GM12878 (cell line): ENCODE measurements around the gene ACACB. TPM values are rescaled to one million over a fixed set of nuclear protein-coding genes. Genes with fewer than 3 reads are reported as not detected.
A peak's percentile ranks its signal among the peaks of the same experiment; 100 is the strongest.

Experiments
- CEBPB ChIP-seq, 2 experiments: fragments of 150-350 bp in 1 of 2; IDR thresholded peaks; 2 replicates each; pipeline ENCODE4 v1.6.1; 2012 to 2014; ENCODE audit warnings: low read depth in 2 of 2, low read length in 2 of 2, borderline replicate concordance in 1 of 2, inconsistent platforms in 1 of 2
- CREB1 ChIP-seq: IDR thresholded peaks from 2 replicates; pipeline ENCODE4 v1.6.1; 2012; ENCODE audit warnings: low read depth, mild to moderate bottlenecking, inconsistent platforms
- CREM ChIP-seq: IDR thresholded peaks from 2 replicates; pipeline ENCODE4 v1.6.1; 2014; ENCODE audit warnings: antibody characterized with exemption, low read depth
- EGR1 ChIP-seq, 2 experiments: IDR thresholded peaks; 1 replicate in 1 of 2; 2 replicates in 1 of 2; pipeline ENCODE4 v1.6.1; 2011 to 2012; ENCODE audit warnings: low read depth in 2 of 2, low read length in 2 of 2, borderline replicate concordance in 1 of 2, mild to moderate bottlenecking in 1 of 2, moderate library complexity in 1 of 2
- EP300 ChIP-seq, 2 experiments: fragments of 150-350 bp in 1 of 2; IDR thresholded peaks; 2 replicates each; pipeline ENCODE4 v1.6.1; 2011 to 2012; ENCODE audit warnings: low read depth in 2 of 2, low read length in 2 of 2, borderline replicate concordance in 1 of 2, improper control_type of control experiment in 1 of 2, inconsistent platforms in 1 of 2; ENCODE audit not compliant: control insufficient read depth in 1 of 2
- GABPA ChIP-seq: IDR thresholded peaks from 2 replicates; pipeline ENCODE4 v1.6.1; 2014; ENCODE audit warnings: antibody characterized with exemption, low read depth, mild to moderate bottlenecking, inconsistent platforms
- MEF2A ChIP-seq: IDR thresholded peaks from 2 replicates; pipeline ENCODE4 v1.6.1; 2011; ENCODE audit warnings: low read depth, mild to moderate bottlenecking, low read length, moderate library complexity; ENCODE audit not compliant: insufficient read depth
- MYB ChIP-seq: fragments of 150-350 bp; IDR thresholded peaks from 2 replicates; pipeline ENCODE4 v1.6.1; 2014; ENCODE audit warnings: mild to moderate bottlenecking, low read depth, low read length, borderline replicate concordance
- NBN ChIP-seq: fragments of 450-650 bp; IDR thresholded peaks from 2 replicates; pipeline ENCODE4 v1.6.1; 2016
- NFYA ChIP-seq: IDR thresholded peaks from 2 replicates; pipeline ENCODE4 v1.6.1; 2011; ENCODE audit warnings: low read depth, mild to moderate bottlenecking, low read length, improper control_type of control experiment, borderline replicate concordance
- NFYB ChIP-seq: IDR thresholded peaks from 2 replicates; pipeline ENCODE4 v1.6.1; 2011; ENCODE audit warnings: low read depth, mild to moderate bottlenecking, low read length, improper control_type of control experiment, moderate library complexity; ENCODE audit not compliant: insufficient read depth
- NR2C2 ChIP-seq: IDR thresholded peaks from 2 replicates; pipeline ENCODE4 v1.6.1; 2011; ENCODE audit warnings: borderline replicate concordance, low read depth; ENCODE audit not compliant: control insufficient read depth, insufficient read length
- POLR2A ChIP-seq: IDR thresholded peaks from 2 replicates; pipeline ENCODE4 v1.6.1; 2011; ENCODE audit warnings: low read depth, mild to moderate bottlenecking, low read length
- RUNX3 ChIP-seq: IDR thresholded peaks from 2 replicates; pipeline ENCODE4 v1.6.1; 2012; ENCODE audit warnings: low read length, inconsistent platforms
- SMC3 ChIP-seq: IDR thresholded peaks from 2 replicates; pipeline ENCODE4 v1.6.1; 2011; ENCODE audit warnings: low read length, improper control_type of control experiment, borderline replicate concordance
- SRF ChIP-seq, 2 experiments: IDR thresholded peaks; 2 replicates each; pipeline ENCODE4 v1.6.1; 2011; ENCODE audit warnings: low read depth in 2 of 2, low read length in 2 of 2, mild to moderate bottlenecking in 1 of 2, moderate library complexity in 1 of 2
- TARDBP ChIP-seq: IDR thresholded peaks from 2 replicates; pipeline ENCODE4 v1.6.1; 2016; ENCODE audit warnings: borderline replicate concordance
- TBL1XR1 ChIP-seq: IDR thresholded peaks from 2 replicates; pipeline ENCODE4 v1.6.1; 2012; ENCODE audit warnings: low read depth, low read length, improper control_type of control experiment
- TCF12 ChIP-seq: IDR thresholded peaks from 2 replicates; pipeline ENCODE4 v1.6.1; 2011; ENCODE audit warnings: low read depth, mild to moderate bottlenecking, low read length
- TCF7 ChIP-seq: IDR thresholded peaks from 2 replicates; pipeline ENCODE4 v1.6.1; 2014; ENCODE audit warnings: antibody characterized with exemption, borderline replicate concordance
- ZBTB33 ChIP-seq: fragments of 450-650 bp; IDR thresholded peaks from 2 replicates; pipeline ENCODE4 v1.6.1; 2017; ENCODE audit warnings: mild to moderate bottlenecking
- ZNF217 ChIP-seq: fragments of 450-650 bp; IDR thresholded peaks from 2 replicates; pipeline ENCODE4 v1.6.1; 2017; ENCODE audit warnings: antibody characterized with exemption, mild to moderate bottlenecking
- ZSCAN29 ChIP-seq: fragments of 450-650 bp; IDR thresholded peaks from 2 replicates; pipeline ENCODE4 v1.6.1; 2017; ENCODE audit warnings: mild to moderate bottlenecking, moderate library complexity
- polyA plus RNA-seq, 11 experiments: library from polyadenylated mRNA; depleted of rRNA in 4 of 11; unstranded in 6 of 11; stranded (reverse) in 5 of 11; fragments of >200 nt; fragmentation: Nextera tagmentation in 4 of 11; fragmentation: Illumina TruSeq in 1 of 11; extraction: Ambion mirVana in 4 of 11; extraction: Trizol in 1 of 11; gene quantifications; 1 replicate in 1 of 11; 2 replicates in 10 of 11; pipeline versions ENCODE4 v1.2.1 to v1.2.3, GENCODE V29; 2011 to 2016; ENCODE audit warnings: inconsistent platforms in 2 of 11, missing spikeins in 2 of 11, low read depth in 1 of 11
- total RNA-seq, 4 experiments: library from RNA; depleted of rRNA in 3 of 4; stranded (reverse); fragments of >200 nt in 3 of 4; fragmentation: Illumina TruSeq in 1 of 4; extraction: Trizol in 1 of 4; gene quantifications; 2 replicates each; pipeline versions ENCODE4 v1.2.1 to v1.2.3, GENCODE V29; 2013 to 2021
- TF ChIP-seq, protein P1 (sequence below): IDR thresholded peaks from 2 replicates; pipeline ENCODE4 v1.6.1; 2012; ENCODE audit warnings: low read depth, low read length, improper control_type of control experiment
- TF ChIP-seq, protein P2 (sequence below): IDR thresholded peaks from 2 replicates; pipeline ENCODE4 v1.6.1; 2012; ENCODE audit warnings: improper control_type of control experiment, low read depth, low read length; ENCODE audit not compliant: insufficient replicate concordance

ACACB gene
- total and polyA plus RNA-seq, 10 of the 15 experiments (the other 5 are each of a cell fraction or from before 2014, with no cell fraction given) = 0.05 to 1.9 (median 0.38) TPM; not detected in 2

DNA sequence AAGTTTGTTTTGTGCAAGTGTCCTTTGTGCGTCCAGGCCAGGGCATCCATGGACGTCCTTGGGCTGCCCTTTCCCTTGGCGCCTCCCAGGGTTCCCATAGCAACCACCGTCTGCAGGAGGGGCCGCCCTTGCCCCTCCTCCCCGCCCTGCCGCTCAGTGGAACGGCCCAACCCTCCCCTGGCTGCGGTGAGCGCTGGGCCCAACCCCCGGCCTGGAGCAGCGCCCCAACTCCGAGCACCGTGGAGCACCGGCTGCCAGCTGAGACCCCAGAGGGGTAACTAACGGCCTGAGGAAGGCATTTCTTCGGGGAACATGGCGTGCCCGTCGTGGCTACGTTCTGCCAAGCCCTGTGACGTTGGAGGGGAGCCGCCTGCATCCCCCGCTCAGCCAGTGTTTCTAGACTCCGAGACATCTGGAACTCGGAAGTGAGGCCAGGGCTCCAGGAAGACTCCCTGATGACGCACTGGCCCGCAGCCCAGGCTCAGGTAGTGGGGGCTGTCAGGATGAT, 5.3 kb upstream of the ACACB start (continued):
- TF ChIP-seq MEF2A (no peak), MYB (no peak), CREB1 (peak; percentile 58; the same call in 1 of the 2 replicates), POLR2A (peak; percentile 69), TCF7 (no peak), ZBTB33 (no peak), CEBPB (IDR thresholded peaks at IDR 0.05; ENCODE audit: borderline replicate concordance in 1 of 2, low read depth in 2 of 2, low read length in 2 of 2) (no peak), EP300 (IDR thresholded peaks at IDR 0.05; ENCODE audit: borderline replicate concordance in 1 of 2, control insufficient read depth in 1 of 2, low read depth in 2 of 2, low read length in 2 of 2) (no peak), ZNF217 (no peak), SMC3 (no peak), TARDBP (no peak), NBN (no peak), CREM (peak; percentile 22; the same call in 1 of the 2 replicates), ZSCAN29 (no peak), SRF (IDR thresholded peaks at IDR 0.05; ENCODE audit: low read depth in 2 of 2, low read length in 2 of 2) (no peak), TBL1XR1 (no peak), NR2C2 (no peak), NFYA (no peak), NFYB (no peak), TCF12 (no peak), EGR1 (IDR thresholded peaks at IDR 0.05; ENCODE audit: borderline replicate concordance in 1 of 2, low read depth in 2 of 2, low read length in 2 of 2) (no peak), GABPA (no peak), RUNX3 (peak; percentile 37; the same call in 1 of the 2 replicates)
- TF ChIP-seq, protein P1, sequence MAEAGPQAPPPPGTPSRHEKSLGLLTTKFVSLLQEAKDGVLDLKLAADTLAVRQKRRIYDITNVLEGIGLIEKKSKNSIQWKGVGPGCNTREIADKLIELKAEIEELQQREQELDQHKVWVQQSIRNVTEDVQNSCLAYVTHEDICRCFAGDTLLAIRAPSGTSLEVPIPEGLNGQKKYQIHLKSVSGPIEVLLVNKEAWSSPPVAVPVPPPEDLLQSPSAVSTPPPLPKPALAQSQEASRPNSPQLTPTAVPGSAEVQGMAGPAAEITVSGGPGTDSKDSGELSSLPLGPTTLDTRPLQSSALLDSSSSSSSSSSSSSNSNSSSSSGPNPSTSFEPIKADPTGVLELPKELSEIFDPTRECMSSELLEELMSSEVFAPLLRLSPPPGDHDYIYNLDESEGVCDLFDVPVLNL = no peak
- TF ChIP-seq, protein P2, sequence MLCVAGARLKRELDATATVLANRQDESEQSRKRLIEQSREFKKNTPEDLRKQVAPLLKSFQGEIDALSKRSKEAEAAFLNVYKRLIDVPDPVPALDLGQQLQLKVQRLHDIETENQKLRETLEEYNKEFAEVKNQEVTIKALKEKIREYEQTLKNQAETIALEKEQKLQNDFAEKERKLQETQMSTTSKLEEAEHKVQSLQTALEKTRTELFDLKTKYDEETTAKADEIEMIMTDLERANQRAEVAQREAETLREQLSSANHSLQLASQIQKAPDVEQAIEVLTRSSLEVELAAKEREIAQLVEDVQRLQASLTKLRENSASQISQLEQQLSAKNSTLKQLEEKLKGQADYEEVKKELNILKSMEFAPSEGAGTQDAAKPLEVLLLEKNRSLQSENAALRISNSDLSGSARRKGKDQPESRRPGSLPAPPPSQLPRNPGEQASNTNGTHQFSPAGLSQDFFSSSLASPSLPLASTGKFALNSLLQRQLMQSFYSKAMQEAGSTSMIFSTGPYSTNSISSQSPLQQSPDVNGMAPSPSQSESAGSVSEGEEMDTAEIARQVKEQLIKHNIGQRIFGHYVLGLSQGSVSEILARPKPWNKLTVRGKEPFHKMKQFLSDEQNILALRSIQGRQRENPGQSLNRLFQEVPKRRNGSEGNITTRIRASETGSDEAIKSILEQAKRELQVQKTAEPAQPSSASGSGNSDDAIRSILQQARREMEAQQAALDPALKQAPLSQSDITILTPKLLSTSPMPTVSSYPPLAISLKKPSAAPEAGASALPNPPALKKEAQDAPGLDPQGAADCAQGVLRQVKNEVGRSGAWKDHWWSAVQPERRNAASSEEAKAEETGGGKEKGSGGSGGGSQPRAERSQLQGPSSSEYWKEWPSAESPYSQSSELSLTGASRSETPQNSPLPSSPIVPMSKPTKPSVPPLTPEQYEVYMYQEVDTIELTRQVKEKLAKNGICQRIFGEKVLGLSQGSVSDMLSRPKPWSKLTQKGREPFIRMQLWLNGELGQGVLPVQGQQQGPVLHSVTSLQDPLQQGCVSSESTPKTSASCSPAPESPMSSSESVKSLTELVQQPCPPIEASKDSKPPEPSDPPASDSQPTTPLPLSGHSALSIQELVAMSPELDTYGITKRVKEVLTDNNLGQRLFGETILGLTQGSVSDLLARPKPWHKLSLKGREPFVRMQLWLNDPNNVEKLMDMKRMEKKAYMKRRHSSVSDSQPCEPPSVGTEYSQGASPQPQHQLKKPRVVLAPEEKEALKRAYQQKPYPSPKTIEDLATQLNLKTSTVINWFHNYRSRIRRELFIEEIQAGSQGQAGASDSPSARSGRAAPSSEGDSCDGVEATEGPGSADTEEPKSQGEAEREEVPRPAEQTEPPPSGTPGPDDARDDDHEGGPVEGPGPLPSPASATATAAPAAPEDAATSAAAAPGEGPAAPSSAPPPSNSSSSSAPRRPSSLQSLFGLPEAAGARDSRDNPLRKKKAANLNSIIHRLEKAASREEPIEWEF = no peak
